ENCODE measurements around the gene TRAPPC2B. TPM values are rescaled to one million over a fixed set of nuclear protein-coding genes. Genes with fewer than 3 reads are reported as not detected.
A peak's percentile ranks its signal among the peaks of the same experiment; 100 is the strongest.

TRAPPC2B gene
- total RNA-seq, 1 donor from 2014 or later: 15.7 TPM

DNA sequence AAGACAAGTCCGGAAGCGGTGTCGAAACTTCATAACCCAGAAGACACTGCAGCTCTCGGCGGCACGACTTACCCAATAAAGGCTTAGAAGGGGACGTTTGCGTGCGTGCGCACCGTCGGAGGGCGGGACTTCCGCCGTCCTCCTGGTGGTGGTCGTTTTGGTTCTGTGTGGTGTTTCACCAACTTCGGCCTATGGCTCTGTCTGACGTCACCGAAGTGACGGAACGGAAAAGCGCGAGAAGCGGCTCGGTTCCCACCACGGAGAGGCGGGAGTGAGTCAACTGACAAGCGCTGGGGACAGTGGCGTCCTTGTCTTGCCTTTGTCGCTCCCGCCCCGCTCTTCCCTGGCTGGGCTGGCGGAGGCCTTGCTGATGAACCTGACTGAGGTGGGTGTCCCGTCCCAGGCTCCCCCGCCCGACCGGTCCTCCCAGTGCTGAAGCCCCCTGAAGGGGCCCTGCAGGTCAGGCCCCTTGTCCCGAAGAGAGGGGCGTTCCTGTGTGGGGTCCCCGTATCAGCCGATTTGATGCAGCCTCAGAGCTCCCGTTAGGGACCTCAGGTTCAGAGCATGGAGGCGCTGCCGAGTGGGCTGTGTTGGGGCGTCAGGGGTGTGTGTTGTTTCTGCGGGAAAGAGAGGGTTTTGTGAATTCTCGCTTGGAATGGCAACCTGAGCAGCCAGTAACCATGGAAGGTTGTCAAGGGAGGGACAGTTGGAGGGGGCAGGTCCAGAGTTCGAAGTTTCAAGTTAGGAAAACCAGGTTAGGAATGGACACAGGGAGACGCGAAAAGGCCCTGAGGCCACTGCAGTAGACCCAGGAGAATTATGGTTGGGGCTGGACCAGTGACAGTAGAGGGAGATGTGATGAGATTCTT lies 26.6 kb downstream of the TRAPPC2B start, which contains the start of gene ZNF548:
Gene ZNF548 (plus strand): TSS at position 125 of the 869 bp plus-strand sequence. CDS start 246 bp downstream, at position 371.
- peaks cover 6% of the 10 kb centered on the region for H3K36me3 Mint-ChIP-seq (ENCODE audit: unreplicated experiment)
- H3K27ac Mint-ChIP-seq (ENCODE audit: unreplicated experiment): peak within 1 kb of the TSS; percentile 92
- H3K4me1 Mint-ChIP-seq (ENCODE audit: low read depth, unreplicated experiment): peaks cover 5% of the 10 kb centered on the region
- peaks cover 11% of the 10 kb centered on the region for H3K9me3 Mint-ChIP-seq (ENCODE audit: unreplicated experiment)
- H3K27me3 Mint-ChIP-seq (ENCODE audit: unreplicated experiment): peaks cover 7% of the 10 kb centered on the region
- H3K4me3 Mint-ChIP-seq (ENCODE audit: unreplicated experiment): peak within 1 kb of the TSS; percentile 98
- TF ChIP-seq, protein P1, sequence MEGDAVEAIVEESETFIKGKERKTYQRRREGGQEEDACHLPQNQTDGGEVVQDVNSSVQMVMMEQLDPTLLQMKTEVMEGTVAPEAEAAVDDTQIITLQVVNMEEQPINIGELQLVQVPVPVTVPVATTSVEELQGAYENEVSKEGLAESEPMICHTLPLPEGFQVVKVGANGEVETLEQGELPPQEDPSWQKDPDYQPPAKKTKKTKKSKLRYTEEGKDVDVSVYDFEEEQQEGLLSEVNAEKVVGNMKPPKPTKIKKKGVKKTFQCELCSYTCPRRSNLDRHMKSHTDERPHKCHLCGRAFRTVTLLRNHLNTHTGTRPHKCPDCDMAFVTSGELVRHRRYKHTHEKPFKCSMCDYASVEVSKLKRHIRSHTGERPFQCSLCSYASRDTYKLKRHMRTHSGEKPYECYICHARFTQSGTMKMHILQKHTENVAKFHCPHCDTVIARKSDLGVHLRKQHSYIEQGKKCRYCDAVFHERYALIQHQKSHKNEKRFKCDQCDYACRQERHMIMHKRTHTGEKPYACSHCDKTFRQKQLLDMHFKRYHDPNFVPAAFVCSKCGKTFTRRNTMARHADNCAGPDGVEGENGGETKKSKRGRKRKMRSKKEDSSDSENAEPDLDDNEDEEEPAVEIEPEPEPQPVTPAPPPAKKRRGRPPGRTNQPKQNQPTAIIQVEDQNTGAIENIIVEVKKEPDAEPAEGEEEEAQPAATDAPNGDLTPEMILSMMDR (IDR thresholded peaks at IDR 0.05; ENCODE audit: partially characterized antibody, unreplicated experiment): no peak
- DNase-seq: peak; percentile 97

DNA sequence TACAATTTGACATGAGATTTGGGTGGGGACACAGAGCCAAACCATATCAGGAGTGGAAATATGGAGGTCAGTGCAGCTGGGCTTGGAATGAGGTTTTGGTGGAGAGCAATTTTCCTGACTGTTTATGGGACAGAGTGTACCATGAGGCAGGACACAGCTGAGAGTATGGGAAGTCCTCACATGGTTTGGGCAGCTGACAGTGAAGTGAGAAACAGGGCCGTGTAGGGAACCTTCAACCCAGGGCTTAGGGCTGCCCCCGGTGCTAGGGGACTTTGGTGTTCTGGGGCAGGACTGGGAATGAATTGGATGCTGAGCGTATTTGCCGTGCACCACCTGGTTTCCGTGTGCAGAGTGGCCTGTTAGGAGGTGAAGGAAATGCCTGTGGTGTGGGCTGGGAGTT lies 32.4 kb downstream of the TRAPPC2B start:
- H3K36me3 Mint-ChIP-seq (ENCODE audit: unreplicated experiment): peaks cover 28% of the 10 kb centered on the region
- TF ChIP-seq, protein P1 (IDR thresholded peaks at IDR 0.05; ENCODE audit: partially characterized antibody, unreplicated experiment): no peak
- H3K27me3 Mint-ChIP-seq (ENCODE audit: unreplicated experiment): no peaks in the 10 kb centered on the region
- no peak for DNase-seq
- H3K4me1 Mint-ChIP-seq (ENCODE audit: low read depth, unreplicated experiment): peaks cover 4% of the 10 kb centered on the region
- peaks cover 5% of the 10 kb centered on the region for H3K9me3 Mint-ChIP-seq (ENCODE audit: unreplicated experiment)
- no peak overlapping the region for H3K27ac Mint-ChIP-seq (ENCODE audit: unreplicated experiment)
- no peak overlapping the region for H3K4me3 Mint-ChIP-seq (ENCODE audit: unreplicated experiment)

DNA sequence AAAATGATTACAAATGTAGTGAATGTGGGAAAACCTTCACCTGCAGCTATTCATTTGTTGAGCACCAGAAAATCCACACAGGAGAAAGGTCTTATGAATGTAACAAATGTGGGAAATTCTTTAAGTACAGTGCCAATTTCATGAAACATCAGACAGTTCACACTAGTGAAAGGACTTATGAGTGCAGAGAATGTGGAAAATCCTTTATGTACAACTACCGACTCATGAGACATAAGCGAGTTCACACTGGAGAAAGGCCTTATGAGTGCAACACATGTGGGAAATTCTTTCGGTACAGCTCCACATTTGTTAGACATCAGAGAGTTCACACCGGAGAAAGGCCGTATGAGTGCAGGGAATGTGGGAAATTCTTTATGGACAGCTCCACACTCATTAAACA lies 35.5 kb downstream of the TRAPPC2B start:
- no peak overlapping the region for H3K27ac Mint-ChIP-seq (ENCODE audit: unreplicated experiment)
- peaks cover 2% of the 10 kb centered on the region for H3K4me1 Mint-ChIP-seq (ENCODE audit: low read depth, unreplicated experiment)
- TF ChIP-seq, protein P1 (IDR thresholded peaks at IDR 0.05; ENCODE audit: partially characterized antibody, unreplicated experiment): no peak
- H3K9me3 Mint-ChIP-seq (ENCODE audit: unreplicated experiment): peaks cover 3% of the 10 kb centered on the region
- no peak overlapping the region for H3K4me3 Mint-ChIP-seq (ENCODE audit: unreplicated experiment)
- no peaks in the 10 kb centered on the region for H3K27me3 Mint-ChIP-seq (ENCODE audit: unreplicated experiment)
- DNase-seq: no peak
- H3K36me3 Mint-ChIP-seq (ENCODE audit: unreplicated experiment): peaks cover 37% of the 10 kb centered on the region

DNA sequence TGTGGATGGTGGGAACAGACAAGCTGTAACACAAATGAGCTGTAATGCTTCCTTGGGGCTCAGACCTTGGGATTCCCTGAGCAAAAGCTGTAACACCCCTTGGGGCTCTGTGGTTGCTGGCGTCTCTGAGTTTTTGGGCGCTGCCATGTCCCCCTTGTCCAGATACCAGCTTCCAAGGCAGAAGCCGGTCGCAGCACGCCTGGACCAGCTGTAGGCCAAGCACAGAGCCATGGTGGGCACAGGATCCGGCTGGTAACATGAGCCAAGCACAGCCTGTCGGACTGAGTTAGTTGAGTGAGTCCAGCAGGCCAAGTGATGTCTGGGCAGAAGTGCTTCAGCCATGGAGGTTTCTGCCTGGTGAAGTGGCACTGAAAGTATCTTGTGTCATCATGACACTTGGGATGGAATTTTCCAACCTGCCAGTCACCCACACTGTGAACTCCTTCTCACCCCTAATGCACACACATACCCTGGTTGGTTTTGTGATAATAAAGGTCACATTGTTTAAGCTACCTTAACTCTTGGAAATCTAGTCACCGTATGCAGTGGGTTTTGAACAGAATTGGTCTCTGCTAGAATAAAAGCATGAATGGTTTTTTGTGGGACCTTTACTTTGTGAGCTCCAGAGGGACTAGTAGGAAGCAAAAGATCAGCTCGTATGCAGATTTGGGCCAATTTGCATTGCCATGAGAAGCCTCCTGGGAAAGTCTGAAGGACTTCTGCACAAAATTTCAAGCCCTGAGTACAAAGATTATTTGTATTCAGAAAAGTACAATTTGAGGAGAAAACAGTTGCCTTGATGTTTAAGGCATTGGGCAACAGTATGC lies 40.6 kb downstream of the TRAPPC2B start:
- H3K27ac Mint-ChIP-seq (ENCODE audit: unreplicated experiment): no peak overlapping the region
- peaks cover 14% of the 10 kb centered on the region for H3K36me3 Mint-ChIP-seq (ENCODE audit: unreplicated experiment)
- TF ChIP-seq, protein P1 (IDR thresholded peaks at IDR 0.05; ENCODE audit: partially characterized antibody, unreplicated experiment): no peak
- H3K9me3 Mint-ChIP-seq (ENCODE audit: unreplicated experiment): no peaks in the 10 kb centered on the region
- no peak overlapping the region for H3K4me3 Mint-ChIP-seq (ENCODE audit: unreplicated experiment)
- no peaks in the 10 kb centered on the region for H3K4me1 Mint-ChIP-seq (ENCODE audit: low read depth, unreplicated experiment)
- no peaks in the 10 kb centered on the region for H3K27me3 Mint-ChIP-seq (ENCODE audit: unreplicated experiment)
- no peak for DNase-seq
